Measurements from ENCODE around the gene DEFB131A.
"Not testable (repeated sequence)": the region's sequence is repeated elsewhere in the genome, so short reads cannot be mapped to it uniquely, and the experiment has no call there.

The DEFB131A gene, protein sequence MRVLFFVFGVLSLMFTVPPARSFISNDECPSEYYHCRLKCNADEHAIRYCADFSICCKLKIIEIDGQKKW

DNA sequence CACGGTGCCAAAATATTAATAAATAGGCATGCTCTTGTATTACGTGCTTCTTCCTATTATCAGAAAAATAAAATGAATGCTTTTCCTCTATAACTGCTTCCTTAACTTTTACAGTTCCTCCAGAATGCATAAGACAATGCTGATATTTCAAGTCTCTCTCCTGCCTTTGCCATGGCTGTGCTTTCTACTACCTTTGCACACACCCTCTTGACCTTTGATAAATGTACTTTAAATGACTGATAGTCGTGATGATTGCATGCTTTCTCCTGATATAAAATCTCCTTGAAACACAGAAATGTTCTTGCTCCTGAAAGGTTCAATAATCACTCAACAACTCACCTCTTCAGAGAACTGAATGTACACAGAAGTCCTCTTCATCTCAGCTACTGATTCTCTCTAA, at the start of gene DEFB131A:
TSS of gene DEFB131A (plus strand) at position 301 of the 400 bp plus-strand sequence. CDS start 120 bp downstream, outside the sequence.
- intact Hi-C loops (cut with DNase I); DNase-seq: not testable (repeated sequence)

DNA sequence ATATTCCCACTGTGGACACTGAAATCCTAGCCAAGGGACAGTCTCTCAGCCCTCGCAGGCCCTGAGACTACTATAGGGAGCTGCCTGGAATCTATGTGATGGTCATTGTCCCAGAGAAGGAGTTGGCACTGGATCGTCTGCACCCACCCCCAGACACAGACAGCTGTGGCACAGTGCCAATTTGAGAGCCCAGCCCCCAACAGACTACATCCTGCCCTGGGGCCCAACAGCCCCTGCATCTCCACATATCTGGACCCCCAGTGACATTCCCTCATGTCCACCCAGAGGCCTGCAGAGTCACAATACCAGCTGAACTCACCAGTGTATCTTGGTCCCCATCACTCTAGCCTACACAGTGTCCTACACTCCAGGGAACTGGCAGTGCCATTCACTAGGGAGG, 38.4 kb upstream of the DEFB131A start:
- intact Hi-C loops (cut with DNase I); DNase-seq: not testable (repeated sequence)

DNA sequence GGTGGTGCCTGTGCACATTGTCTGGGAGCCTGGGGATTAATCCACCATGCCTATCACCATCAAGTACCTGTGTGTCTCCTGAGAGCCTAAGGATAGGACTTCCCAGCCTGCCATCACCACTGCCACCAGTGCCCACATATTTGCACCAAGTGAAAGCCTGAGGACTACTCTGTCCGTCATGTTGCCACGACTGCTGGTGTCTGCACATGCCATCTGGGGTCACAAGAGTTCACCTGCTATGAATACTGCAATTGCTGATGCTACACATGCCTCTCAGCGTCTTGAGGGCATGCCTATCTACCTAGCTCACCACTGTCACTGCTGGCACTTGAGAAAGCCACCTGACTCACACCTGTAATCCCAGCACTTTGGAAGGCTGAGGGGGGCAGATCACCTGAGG, 37.7 kb upstream of the DEFB131A start:
- intact Hi-C loops (cut with DNase I); DNase-seq: not testable (repeated sequence)

DNA sequence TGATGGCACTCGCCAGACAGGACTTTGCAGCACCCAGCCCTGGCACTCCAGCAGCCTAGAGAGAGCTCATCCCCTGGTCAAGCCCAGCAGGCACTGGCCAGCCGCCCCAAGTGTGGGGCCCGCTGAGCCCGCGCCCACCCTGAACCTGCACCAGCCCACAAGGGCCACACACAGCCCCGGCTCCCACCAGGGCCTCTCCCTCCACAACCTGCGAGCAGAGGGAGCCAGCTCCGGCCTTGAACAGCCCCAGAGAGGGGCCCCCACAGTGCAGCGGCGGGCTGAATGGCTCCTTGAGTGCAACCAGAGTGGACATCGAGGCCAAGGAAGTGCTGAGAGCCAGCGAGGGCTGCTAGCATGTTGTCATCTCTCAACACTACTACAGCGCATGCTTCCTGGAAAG, 34.4 kb upstream of the DEFB131A start:
- DNase-seq: no peak
- intact Hi-C loops (cut with DNase I): no loop called here

DNA sequence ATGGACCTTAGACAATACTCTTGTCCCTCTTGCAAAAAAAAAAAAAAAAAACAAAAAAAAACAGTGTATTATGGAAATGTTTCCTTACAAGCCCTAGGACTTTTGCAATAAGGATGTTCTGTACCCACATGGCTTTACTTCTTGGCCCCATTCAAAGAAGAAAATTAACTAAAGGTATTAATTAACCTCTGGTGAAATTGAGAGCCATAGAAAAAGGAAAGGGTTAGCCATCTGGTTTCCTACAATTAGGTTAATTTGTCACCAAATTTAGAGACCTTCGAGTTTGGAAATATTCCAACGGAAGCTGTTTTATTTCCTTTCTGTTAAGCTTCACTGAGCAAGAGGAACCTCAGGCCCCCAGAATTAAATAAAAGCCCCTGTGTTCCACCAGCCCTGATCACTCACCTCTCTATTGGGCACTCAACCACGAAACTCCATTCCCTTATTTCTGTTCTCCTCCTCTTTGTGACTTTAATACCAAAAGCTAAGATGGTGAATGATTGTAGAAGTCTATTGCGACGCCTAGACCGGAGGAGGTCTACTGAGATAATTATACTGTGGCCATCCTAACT, 22.2 kb upstream of the DEFB131A start:
- intact Hi-C loops (cut with DNase I); DNase-seq: not testable (repeated sequence)

DNA sequence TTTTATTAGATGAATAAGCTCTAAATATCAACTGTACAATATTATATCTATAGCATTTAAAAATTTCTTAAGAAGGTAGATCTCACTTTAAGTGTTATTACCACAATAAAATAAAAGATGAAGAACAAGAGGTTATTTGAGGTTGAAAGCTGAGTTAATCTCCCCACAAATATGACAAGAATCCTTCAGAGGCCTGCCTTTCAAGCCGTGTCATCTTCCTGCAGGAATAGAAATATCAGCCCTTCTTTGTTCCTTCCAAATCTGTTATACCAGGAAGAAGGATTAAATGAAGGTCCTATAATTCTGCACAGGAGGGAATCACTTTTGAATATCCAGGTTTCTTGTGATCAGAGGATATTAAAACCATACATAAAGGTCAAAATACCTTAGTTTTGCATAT, 18.3 kb upstream of the DEFB131A start:
- DNase-seq; intact Hi-C loops (cut with DNase I): not testable (repeated sequence)

DNA sequence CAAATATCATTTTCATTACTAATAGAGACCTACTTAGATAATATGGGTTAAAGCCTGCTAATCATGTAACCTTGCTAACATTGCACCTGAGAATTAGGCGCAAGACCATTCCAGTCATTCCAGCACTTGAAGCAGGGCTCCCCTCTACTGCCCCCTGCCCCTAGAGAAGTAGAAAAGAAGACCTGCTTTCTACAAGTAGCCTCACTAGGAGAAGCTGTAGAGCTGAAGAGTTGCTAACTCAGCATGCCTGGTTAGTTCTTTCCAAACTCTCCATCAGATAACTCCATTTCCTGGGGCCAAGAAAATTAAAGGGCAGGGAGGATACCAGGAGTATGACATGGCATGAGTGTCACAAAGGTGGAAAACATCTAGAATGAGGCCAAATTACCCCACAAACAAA, 14.2 kb upstream of the DEFB131A start:
- DNase-seq; intact Hi-C loops (cut with DNase I): not testable (repeated sequence)

DNA sequence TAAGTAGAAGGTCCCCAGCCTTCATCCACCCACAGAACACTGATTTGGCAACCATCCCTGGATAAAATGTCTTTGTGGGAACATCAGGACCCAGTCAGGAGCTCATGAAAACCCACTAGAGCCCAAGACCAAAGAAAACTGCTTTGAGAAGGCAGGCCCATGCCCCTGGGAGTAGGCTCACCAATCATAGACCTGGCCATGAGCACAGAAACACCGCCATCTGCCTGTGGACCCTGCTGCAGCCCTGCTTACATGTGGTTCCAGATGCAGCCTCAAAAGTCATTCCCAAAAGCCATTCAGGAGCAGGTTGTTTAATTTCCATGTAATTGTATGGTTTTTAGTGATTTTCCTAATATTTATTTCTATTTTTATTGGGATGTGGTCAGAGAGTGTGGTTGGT, 10.9 kb upstream of the DEFB131A start:
- intact Hi-C loops (cut with DNase I); DNase-seq: not testable (repeated sequence)

DNA sequence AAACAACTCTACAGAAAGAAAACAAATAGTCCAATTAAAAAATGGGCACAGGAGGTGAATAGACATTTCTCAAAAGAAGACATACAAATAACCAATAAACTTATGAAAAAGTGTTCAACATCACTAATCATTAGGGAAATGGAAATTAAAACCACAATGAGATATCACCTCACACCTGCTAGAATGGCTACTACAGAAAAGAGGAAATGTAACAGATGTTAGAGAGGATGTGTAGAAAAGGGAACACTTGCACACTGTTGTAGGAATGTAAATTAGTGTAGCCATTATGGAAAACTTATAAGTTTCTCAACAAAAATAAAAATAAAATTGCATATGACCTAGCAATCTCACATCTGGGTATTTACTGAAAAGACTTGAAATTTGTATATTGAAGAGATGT, 7.5 kb upstream of the DEFB131A start:
- DNase-seq; intact Hi-C loops (cut with DNase I): not testable (repeated sequence)

DNA sequence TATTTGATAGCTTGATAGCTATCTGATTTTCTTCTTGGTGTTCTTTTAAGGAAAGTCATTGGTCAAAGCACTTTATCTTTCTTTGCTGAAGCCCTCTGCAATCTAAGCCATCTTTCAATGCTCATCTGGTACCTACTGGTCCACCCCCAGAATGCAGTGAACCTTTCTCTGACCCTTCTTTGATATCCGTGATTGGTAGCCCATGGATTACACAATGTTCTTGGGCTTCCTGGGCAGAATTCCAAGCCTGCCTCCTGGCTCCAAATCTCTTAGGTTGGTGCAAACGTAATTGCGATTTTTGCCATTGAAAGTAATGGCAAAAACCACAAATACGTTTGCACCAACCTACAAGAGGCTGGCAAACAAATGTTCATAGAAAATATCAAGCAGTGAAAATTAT, 1.9 kb upstream of the DEFB131A start:
- intact Hi-C loops (cut with DNase I): not testable (repeated sequence)

DNA sequence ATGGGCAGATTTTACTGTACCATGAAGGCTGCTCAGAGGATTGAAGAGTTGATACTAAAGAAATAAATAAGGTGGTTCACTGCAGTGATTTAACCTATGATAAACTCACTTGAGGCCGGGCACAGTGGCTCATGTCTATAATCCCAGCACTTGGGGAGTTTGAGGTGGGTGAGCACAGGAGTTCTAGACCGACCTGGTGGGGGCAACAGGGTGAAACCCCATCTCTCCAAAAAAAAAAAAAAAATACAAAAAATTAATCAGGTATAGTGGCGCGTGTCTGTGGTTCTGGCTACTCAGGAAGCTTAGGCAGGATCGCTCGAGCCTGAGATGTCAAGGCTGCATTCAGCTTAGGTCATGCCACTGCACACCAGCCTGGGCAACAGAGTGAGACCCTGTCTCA, 467 bp downstream of the DEFB131A start:
- intact Hi-C loops (cut with DNase I); DNase-seq: not testable (repeated sequence)

More for the DNA sequence above, 1.9 kb upstream of the DEFB131A start:
- DNase-seq: not testable (repeated sequence)

DNA sequence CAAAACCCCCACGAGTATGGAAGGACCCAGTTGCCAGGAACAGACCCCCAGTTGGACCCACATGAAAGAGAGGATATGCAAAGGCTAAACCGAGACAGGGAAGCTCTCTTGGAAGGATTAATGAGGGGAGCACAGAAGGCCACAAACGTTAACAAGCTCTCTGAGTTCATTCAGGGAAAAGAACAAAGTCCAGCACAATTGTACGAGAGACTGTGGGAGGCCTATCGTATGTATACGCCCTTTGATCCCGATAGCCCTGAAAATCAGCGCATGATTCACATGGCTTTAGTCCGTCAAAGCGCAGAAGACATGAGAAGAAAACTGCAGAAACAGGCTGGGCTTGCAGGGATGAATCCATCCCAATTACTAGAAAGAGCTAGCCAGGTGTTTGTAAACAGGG, 8.0 kb downstream of the DEFB131A start:
- intact Hi-C loops (cut with DNase I); DNase-seq: not testable (repeated sequence)

DNA sequence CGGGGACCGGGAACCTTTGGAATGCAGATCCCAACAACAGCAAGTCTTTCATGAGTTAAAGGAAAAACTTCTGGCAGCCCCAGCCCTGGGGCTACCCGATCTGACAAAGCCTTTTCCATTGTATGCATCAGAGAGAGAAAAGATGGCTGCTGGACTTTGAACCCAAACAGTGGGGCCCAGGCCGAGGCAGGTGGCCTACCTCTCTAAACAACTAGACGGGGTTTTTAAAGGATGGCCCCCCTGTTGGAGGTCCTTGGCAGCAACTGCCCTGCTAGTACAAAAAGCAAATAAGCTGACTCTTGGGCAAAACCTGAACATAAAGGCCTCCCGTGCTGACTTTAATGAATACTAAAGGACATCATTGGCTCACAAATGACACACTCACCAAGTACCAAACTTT, 10.1 kb downstream of the DEFB131A start:
- intact Hi-C loops (cut with DNase I); DNase-seq: not testable (repeated sequence)

DNA sequence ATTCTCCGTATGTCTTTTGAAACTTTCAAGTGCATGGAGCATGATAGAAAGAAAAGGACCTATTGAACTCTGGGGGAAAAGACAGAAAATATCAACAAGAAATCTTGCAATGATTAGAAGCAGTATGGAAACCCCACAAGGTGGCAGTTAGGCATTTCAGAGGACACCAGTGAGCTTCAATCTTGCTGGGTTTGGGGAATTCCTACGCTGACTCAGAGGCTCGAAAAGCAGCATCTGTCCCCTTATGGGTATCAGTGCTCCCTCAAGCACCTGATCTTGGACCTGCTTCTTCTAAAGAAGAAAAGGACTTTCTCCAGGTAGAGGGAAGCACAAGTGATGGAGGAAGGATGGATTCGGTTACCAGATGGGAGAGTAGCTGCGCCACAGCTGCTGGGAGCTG, 10.8 kb downstream of the DEFB131A start:
- DNase-seq; intact Hi-C loops (cut with DNase I): not testable (repeated sequence)

DNA sequence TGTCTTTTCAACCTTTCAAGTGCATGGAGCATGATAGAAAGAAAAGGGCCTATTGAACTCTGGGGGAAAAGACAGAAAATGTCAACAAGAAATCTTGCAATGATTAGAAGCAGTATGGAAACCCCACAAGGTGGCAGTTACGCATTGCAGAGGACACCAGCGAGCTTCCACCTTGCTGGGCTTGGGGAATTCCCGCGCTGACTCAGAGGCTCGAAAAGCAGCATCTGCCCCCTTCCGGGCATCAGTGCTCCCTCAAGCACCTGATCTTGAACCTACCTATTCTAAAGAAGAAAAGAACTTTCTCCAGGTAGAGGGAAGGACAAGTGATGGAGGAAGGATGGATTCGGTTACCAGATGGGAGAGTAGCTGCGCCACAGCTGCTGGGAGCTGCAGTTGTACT, 35.3 kb downstream of the DEFB131A start:
- intact Hi-C loops (cut with DNase I); DNase-seq: not testable (repeated sequence)

DNA sequence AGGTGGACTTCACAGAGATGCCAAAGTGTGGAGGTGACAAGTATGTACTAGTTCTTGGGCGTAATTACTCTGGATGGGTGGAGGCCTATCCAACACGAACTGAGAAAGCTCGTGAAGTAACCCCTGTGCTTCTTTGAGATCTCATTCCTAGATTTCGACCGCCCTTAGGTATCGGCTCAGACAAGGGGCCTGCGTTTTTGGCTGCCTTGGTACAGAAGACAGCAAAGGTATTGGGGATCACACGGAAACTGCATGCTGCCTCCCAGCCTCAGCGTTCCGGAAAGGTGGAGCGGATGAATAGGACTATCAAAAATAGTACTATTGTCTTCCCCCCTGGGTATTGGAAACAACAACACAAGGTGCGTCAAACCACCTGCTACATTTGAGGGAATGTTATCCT, 35.9 kb downstream of the DEFB131A start:
- DNase-seq; intact Hi-C loops (cut with DNase I): not testable (repeated sequence)

DNA sequence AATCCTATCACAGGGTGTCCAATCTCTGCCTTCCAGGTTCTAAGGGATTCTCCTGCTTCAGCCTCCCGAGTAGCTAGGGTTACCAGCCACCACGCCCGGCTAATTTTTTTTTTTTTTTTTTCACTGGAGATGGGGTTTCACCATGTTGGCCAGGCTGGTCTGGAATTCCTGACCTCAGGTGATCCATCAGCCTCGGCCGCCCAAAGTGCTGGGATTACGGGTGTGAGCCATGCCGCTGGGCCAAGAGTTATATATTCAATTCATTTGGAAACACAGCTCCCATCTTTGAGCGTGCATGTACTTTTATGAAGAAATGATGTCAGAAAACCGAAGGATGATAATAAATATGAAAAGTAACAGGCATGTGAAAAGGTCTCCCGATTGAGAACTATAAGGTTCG, 38.7 kb downstream of the DEFB131A start:
- DNase-seq; intact Hi-C loops (cut with DNase I): not testable (repeated sequence)

DNA sequence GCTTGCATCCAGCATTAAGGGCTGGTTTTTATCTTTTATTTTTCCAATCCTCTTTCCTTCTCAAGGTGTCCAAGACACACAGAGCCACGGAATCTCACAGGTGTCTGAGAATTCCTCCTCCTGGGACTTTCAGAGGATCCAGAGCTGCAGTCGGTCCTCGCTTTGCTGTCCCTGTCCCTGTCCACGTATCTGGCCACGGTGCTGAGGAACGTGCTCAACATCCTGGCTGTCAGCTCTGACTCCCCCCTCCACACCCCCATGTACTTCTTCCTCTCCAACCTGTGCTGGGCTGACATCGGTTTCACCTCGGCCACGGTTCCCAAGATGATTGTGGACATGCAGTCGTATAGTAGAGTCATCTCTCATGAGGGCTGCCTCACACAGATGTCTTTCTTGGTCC, 39.5 kb downstream of the DEFB131A start:
- DNase-seq; intact Hi-C loops (cut with DNase I): not testable (repeated sequence)

DNA sequence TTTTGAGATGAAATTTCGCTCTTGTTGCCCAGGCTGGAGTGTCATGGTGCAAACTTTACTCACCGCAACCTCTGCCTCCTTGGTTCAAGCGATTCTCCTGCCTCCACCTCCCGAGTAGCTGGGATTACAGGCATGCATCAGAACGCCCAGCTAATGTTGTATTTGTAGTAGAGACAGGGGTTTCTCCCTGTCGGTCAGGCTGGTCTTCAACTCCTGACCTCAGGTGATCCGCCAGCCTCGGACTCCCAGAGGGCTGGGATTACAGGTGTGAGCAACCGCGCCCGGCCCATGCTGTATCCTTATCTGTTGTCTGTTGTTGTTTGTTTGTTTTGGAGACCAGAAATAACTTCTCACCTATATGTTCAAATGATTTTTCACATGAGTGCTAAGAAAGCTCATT, 42.7 kb downstream of the DEFB131A start:
- DNase-seq; intact Hi-C loops (cut with DNase I): not testable (repeated sequence)

DNA sequence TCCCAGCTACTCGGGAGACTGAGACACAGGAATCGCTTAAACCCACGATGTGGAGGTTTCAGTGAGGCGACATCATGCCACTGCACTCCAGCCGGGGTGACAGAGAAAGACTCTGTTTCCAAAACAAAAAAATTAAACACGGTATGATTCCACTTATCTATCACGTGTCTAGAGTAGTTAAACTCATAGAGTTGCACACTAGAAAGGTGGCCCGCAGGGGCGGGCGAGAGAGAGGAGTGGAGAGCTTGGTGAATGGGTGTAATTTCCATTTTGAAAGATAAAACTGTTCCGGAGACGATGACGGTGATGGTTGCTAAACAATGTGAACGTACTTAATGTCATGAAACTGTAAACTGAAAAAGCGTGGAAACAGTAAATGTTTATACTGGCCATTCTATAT, 44.6 kb downstream of the DEFB131A start:
- DNase-seq; intact Hi-C loops (cut with DNase I): not testable (repeated sequence)

DNA sequence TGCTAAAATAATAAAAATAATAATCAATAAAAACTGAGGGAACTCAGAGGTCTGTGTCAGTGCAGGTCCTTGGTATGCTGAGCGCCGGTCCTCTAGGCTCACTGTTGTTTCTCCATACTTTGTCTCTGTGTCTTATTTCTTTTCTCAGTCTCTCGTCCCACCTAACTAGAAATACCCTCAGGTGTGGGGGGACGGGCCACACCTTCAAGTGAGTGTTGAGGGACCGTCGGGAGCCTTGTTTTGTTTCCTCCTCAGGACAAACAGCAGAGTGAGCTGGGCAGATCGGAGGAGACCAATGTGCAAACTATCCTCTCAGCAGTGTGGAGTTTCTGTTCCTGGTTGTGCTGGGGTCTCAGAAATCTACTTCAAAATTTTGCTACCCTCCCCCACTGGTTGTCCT, 46.3 kb downstream of the DEFB131A start:
- intact Hi-C loops (cut with DNase I); DNase-seq: not testable (repeated sequence)
